T-helper 2 cell (primary cell): ENCODE measurements around the gene SYCN.
"Not testable (repeated sequence)": the region's sequence is repeated elsewhere in the genome, so short reads cannot be mapped to it uniquely, and the experiment has no call there.

ENCODE experiments used
- DNase-seq, 5 experiments: peaks; one replicate each; pipeline versions ENCODE4 v3.0.0 to v3.0.0-alpha.2; 2012 to 2022

SYCN gene

GRCh38 chr19:39223703-39224279 is 19.7 kb upstream of the SYCN start:
- no peak for DNase-seq

GRCh38 chr19:39219108-39219507 is 15.0 kb upstream of the SYCN start:
- not testable (repeated sequence) for DNase-seq

- DNase-seq = no peak
Measured at GRCh38 chr19:39218230-39219007, 14.4 kb upstream of the SYCN start.

- no peak for DNase-seq
Measured at GRCh38 chr19:39217094-39217493, 13.0 kb upstream of the SYCN start.

- not testable (repeated sequence) for DNase-seq
Measured at GRCh38 chr19:39215323-39215722, 11.3 kb upstream of the SYCN start.

GRCh38 chr19:39212375-39212742 is 8.3 kb upstream of the SYCN start:
- peak in 4 of 5 experiments; percentile 22 to 66 (median 36) for DNase-seq

GRCh38 chr19:39211731-39212374 is 7.8 kb upstream of the SYCN start:
- DNase-seq = no peak

GRCh38 chr19:39209196-39209595 is 5.1 kb upstream of the SYCN start:
- DNase-seq = no peak

- no peak for DNase-seq
Measured at GRCh38 chr19:39208175-39208795, 4.2 kb upstream of the SYCN start.

- DNase-seq = no peak
Measured at GRCh38 chr19:39207293-39207836, 3.3 kb upstream of the SYCN start.

- no peak for DNase-seq
Measured at GRCh38 chr19:39206122-39206521, 2.1 kb upstream of the SYCN start.

GRCh38 chr19:39205449-39205764 is 1.3 kb upstream of the SYCN start:
- DNase-seq = no peak

- no peak for DNase-seq
Measured at GRCh38 chr19:39202998-39203355, 1.1 kb downstream of the SYCN start.

GRCh38 chr19:39200803-39201115 is 3.3 kb downstream of the SYCN start:
- no peak for DNase-seq

- no peak for DNase-seq
Measured at GRCh38 chr19:39200066-39200802, 3.8 kb downstream of the SYCN start.

- no peak for DNase-seq
Measured at GRCh38 chr19:39199025-39199424, 5.0 kb downstream of the SYCN start.

- DNase-seq = no peak
Measured at GRCh38 chr19:39197808-39198207, 6.3 kb downstream of the SYCN start.

GRCh38 chr19:39196860-39197562 is 7.1 kb downstream of the SYCN start, which contains the start of gene NCCRP1:
TSS of gene NCCRP1 (plus strand) at chr19:39196964. CDS start at chr19:39196983, 19 bp downstream.
- no peak for DNase-seq

- DNase-seq = no peak
Measured at GRCh38 chr19:39196320-39196719, 7.7 kb downstream of the SYCN start.

- no peak for DNase-seq
Measured at GRCh38 chr19:39195755-39196154, 8.3 kb downstream of the SYCN start.

- no peak for DNase-seq
Measured at GRCh38 chr19:39194832-39195542, 9.1 kb downstream of the SYCN start.

- no peak for DNase-seq
Measured at GRCh38 chr19:39193803-39194202, 10.3 kb downstream of the SYCN start.
